ENCODE results near the gene TPP1.

DNA sequence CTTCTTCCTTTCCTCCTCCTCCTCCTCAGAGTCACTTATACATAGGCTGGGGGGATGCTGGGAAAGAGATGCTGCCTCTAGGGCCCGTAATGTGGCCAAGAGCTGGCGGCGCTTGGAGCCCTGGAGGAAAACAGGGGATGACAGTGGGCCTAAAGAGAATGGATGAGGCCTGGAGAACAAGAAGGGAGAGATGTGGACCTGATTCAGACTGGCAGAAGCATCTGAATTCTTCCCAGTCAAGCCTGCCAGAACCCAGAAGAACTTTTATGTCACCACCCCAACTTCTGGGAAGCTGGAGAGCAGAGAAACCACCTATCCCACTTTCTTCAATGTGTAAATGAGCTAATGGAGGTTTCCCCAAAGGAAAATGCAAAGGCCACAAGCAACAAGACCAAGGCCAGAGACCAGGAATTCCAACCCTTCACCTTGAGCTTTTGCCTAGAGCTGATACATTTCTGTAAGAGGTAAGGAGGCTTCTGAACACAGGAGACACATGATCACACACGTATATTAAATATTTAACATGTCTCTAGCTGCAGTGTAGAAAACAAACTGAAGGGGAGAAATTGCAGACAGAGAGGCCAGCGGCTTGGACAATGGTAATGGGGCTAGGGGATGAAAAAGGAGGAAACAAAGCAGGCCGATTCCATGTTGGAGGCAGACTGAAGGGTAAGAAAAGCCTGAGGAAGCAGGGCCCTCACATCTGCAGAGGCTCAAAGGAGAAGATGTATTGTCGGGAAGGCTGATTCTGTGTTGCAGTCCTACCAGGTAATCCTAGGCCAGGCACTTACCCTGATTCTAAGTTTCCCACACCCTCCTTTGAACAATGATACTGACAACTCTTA is 16.9 kb downstream of the TPP1 start:
- TF ChIP-seq, protein P1, sequence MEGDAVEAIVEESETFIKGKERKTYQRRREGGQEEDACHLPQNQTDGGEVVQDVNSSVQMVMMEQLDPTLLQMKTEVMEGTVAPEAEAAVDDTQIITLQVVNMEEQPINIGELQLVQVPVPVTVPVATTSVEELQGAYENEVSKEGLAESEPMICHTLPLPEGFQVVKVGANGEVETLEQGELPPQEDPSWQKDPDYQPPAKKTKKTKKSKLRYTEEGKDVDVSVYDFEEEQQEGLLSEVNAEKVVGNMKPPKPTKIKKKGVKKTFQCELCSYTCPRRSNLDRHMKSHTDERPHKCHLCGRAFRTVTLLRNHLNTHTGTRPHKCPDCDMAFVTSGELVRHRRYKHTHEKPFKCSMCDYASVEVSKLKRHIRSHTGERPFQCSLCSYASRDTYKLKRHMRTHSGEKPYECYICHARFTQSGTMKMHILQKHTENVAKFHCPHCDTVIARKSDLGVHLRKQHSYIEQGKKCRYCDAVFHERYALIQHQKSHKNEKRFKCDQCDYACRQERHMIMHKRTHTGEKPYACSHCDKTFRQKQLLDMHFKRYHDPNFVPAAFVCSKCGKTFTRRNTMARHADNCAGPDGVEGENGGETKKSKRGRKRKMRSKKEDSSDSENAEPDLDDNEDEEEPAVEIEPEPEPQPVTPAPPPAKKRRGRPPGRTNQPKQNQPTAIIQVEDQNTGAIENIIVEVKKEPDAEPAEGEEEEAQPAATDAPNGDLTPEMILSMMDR (IDR thresholded peaks at IDR 0.05; ENCODE audit: low read depth, low read length): no peak
- TF ChIP-seq POLR2A (IDR thresholded peaks at IDR 0.05; ENCODE audit: extremely low read depth, insufficient read length): no peak

All from NB4 (cell line).